SK-N-MC (cell line): Measurements from ENCODE around the gene ANKMY1.

Experiments
- EZH2 ChIP-seq: fragments of 200-600 bp; sonication (generic); IDR thresholded peaks from one replicate; pipeline ENCODE4 v1.6.1; 2017; ENCODE audit warnings: antibody characterized with exemption
- FOXP2 ChIP-seq: optimal IDR thresholded peaks from 2 replicates; pipeline ENCODE3; 2011; ENCODE audit warnings: mild to moderate bottlenecking, moderate library complexity; ENCODE audit not compliant: insufficient read depth; ENCODE audit errors: extremely low read length, control extremely low read depth
- POLR2AphosphoS5 ChIP-seq: IDR thresholded peaks from 2 replicates; pipeline ENCODE4 v1.6.1; 2012; ENCODE audit warnings: mild to moderate bottlenecking, low read depth, low read length, borderline replicate concordance

DNA sequence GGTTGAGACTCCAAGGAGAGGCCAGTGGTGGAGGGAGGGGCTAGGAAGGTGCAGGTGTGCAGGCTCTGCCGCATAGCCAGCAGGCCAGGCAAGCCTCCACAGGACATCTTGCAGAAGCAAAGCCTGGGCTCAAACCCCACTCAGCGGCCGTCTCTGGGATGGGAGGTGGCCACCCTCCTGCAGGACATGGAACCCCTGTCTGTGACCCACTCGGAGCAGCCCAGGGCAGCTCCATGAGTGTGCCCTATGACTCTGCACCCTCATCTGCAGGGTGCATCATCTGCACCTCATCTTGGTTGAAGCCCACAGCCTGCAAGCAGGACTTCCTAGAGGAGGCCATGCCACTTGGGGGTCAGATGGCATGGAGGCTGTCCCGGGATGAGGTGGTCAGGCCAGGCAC lies 76.1 kb downstream of the ANKMY1 start:
- TF ChIP-seq EZH2 (no peak), POLR2AphosphoS5 (no peak), FOXP2 (no peak)
